H1 (cell line): ENCODE results near the gene SPAG5.

Source experiments
- GABPA ChIP-seq: IDR thresholded peaks from 2 replicates; pipeline ENCODE4 v1.6.1; 2011; ENCODE audit warnings: mild to moderate bottlenecking, low read length, moderate library complexity, borderline replicate concordance; ENCODE audit not compliant: insufficient read depth
- HDAC6 ChIP-seq: IDR thresholded peaks from one replicate; pipeline ENCODE4 v1.7.1; 2012; ENCODE audit warnings: low read depth, mild to moderate bottlenecking, inconsistent platforms, low read length, moderate library complexity
- RNF2 ChIP-seq: fragments of 200-900, 300-1000 bp; sonication (generic); IDR thresholded peaks from 2 replicates; pipeline ENCODE4 v1.7.1; 2016; ENCODE audit warnings: borderline replicate concordance, low read depth, mild to moderate bottlenecking, antibody characterized with exemption, low read length; ENCODE audit not compliant: poor library complexity, severe bottlenecking; ENCODE audit errors: missing control alignments
- SUZ12 ChIP-seq: fragments of 200-600 bp; sonication (generic); IDR thresholded peaks from 2 replicates; pipeline ENCODE4 v1.6.1; 2012; ENCODE audit warnings: mild to moderate bottlenecking, inconsistent platforms, low read length, moderate library complexity, mixed read lengths
- TEAD4 ChIP-seq: IDR thresholded peaks from 2 replicates; pipeline ENCODE4 v1.6.1; 2012; ENCODE audit warnings: low read depth, low read length, inconsistent platforms, mixed read lengths
- TF ChIP-seq, protein P1 (sequence below), 3 experiments: IDR thresholded peaks; 1 replicate in 2 of 3; 2 replicates in 1 of 3; pipeline versions ENCODE4 v1.5.1 to v1.6.1; 2011; ENCODE audit warnings: low read length in 3 of 3, mild to moderate bottlenecking in 3 of 3, inconsistent platforms in 2 of 3, low read depth in 1 of 3, moderate library complexity in 1 of 3; ENCODE audit not compliant: insufficient read depth in 1 of 3; ENCODE audit errors: control extremely low read depth in 1 of 3

DNA sequence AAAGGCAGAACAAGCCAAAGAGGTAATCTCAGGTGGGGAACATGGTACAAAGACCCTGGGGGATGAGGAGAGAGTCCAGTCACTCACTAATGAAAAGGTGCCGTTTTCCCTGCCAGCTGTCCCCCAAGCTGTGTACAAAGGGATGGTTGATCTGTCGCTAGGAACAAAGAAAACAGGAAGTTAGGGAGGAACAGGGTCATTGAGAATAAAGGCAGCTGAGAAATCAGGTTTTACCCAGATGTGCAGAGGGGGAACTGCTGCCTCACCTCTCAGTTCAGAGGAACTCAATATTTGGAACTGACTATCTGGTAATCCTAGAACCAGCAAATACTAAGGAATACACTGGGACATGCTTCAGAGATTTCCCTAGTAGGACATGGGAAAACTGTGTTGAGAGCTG, 13.7 kb upstream of the SPAG5 start:
- TF ChIP-seq HDAC6 (no peak), SUZ12 (no peak), GABPA (no peak), TEAD4 (no peak), RNF2 (no peak)
- TF ChIP-seq, protein P1, sequence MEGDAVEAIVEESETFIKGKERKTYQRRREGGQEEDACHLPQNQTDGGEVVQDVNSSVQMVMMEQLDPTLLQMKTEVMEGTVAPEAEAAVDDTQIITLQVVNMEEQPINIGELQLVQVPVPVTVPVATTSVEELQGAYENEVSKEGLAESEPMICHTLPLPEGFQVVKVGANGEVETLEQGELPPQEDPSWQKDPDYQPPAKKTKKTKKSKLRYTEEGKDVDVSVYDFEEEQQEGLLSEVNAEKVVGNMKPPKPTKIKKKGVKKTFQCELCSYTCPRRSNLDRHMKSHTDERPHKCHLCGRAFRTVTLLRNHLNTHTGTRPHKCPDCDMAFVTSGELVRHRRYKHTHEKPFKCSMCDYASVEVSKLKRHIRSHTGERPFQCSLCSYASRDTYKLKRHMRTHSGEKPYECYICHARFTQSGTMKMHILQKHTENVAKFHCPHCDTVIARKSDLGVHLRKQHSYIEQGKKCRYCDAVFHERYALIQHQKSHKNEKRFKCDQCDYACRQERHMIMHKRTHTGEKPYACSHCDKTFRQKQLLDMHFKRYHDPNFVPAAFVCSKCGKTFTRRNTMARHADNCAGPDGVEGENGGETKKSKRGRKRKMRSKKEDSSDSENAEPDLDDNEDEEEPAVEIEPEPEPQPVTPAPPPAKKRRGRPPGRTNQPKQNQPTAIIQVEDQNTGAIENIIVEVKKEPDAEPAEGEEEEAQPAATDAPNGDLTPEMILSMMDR (IDR thresholded peaks at IDR 0.05; ENCODE audit: control extremely low read depth in 1 of 3, insufficient read depth in 1 of 3, low read depth in 1 of 3, low read length in 3 of 3), result no peak
